HepG2 (cell line): ENCODE results near the gene ZNF700. TPM values are rescaled to one million over a fixed set of nuclear protein-coding genes. Genes with fewer than 3 reads are reported as not detected.

Source experiments
- HMGXB3 ChIP-seq: sonication (generic); formaldehyde crosslinking; IDR thresholded peaks from 2 replicates; pipeline ENCODE4 v1.4.0; 2020; ENCODE audit warnings: missing genetic modification reagents, borderline replicate concordance
- MAFK ChIP-seq, 2 experiments: IDR thresholded peaks in 1 of 2; conservative IDR thresholded peaks in 1 of 2; 2 replicates each; pipeline ENCODE4 v1.6.1; 2011; ENCODE audit warnings: improper control_type of control experiment in 2 of 2, low read length in 2 of 2
- NFE2L2 ChIP-seq: fragments of 150-350 bp; IDR thresholded peaks from 2 replicates; pipeline ENCODE4 v1.6.1; 2014; ENCODE audit warnings: low read length
- SP4 ChIP-seq: sonication (generic); formaldehyde crosslinking; IDR thresholded peaks from 2 replicates; pipeline ENCODE4 v1.8.1; 2023; ENCODE audit warnings: mild to moderate bottlenecking, missing genetic modification reagents
- ZKSCAN1 ChIP-seq: fragments of 150-350 bp; IDR thresholded peaks from 2 replicates; pipeline ENCODE4 v1.6.1; 2014; ENCODE audit warnings: low read length
- ZNF264 ChIP-seq: sonication (generic); formaldehyde crosslinking; IDR thresholded peaks from 2 replicates; pipeline ENCODE4 v1.4.0; 2020; ENCODE audit warnings: missing genetic modification reagents
- ZNF670 ChIP-seq: sonication (generic); formaldehyde crosslinking; IDR thresholded peaks from 2 replicates; pipeline ENCODE4 v1.8.0; 2022; ENCODE audit warnings: mild to moderate bottlenecking, missing genetic modification reagents, borderline replicate concordance
- ZNF749 ChIP-seq: sonication (generic); formaldehyde crosslinking; IDR thresholded peaks from 2 replicates; pipeline ENCODE4 v1.8.0; 2022; ENCODE audit warnings: mild to moderate bottlenecking, missing genetic modification reagents, moderate library complexity, borderline replicate concordance
- ZNF777 ChIP-seq: sonication (generic); formaldehyde crosslinking; IDR thresholded peaks from 2 replicates; pipeline ENCODE4 v1.4.0; 2020; ENCODE audit warnings: missing genetic modification reagents
- ZNF841 ChIP-seq: sonication (generic); formaldehyde crosslinking; IDR thresholded peaks from 2 replicates; pipeline ENCODE4 v1.8.1; 2023; ENCODE audit warnings: missing genetic modification reagents, borderline replicate concordance
- ZSCAN31 ChIP-seq: sonication (generic); formaldehyde crosslinking; IDR thresholded peaks from 2 replicates; pipeline ENCODE4 v1.5.0; 2020; ENCODE audit warnings: low read depth, mild to moderate bottlenecking, missing genetic modification reagents
- polyA plus RNA-seq, 8 experiments: library from polyadenylated mRNA; depleted of rRNA in 3 of 8; stranded (reverse) in 7 of 8; unstranded in 1 of 8; fragments of >200 nt; fragmentation: Illumina TruSeq in 4 of 8; extraction: Trizol in 4 of 8; gene quantifications; 2 replicates each; pipeline versions ENCODE4 v1.2.1 to v1.2.3, GENCODE V29; 2011 to 2016; ENCODE audit warnings: low read depth in 4 of 8, missing spikeins in 1 of 8, mixed read lengths in 1 of 8; ENCODE audit not compliant: insufficient read depth in 1 of 8
- total RNA-seq, 5 experiments: library from RNA; depleted of rRNA; stranded (reverse); fragments of >200 nt; fragmentation: Illumina TruSeq; extraction: Trizol; gene quantifications; 2 replicates each; pipeline ENCODE4 v1.2.3, GENCODE V29; 2016; ENCODE audit warnings: low read depth in 1 of 5
- TF ChIP-seq, protein P1 (sequence below): sonication (generic); formaldehyde crosslinking; IDR thresholded peaks from 2 replicates; pipeline ENCODE4 v1.4.0; 2020; ENCODE audit warnings: missing genetic modification reagents, borderline replicate concordance
- TF ChIP-seq, protein P2 (sequence below): fragments of 450-650 bp; IDR thresholded peaks from 2 replicates; pipeline ENCODE4 v1.6.1; 2017
- TF ChIP-seq, protein P3 (sequence below): sonication (generic); formaldehyde crosslinking; IDR thresholded peaks from 2 replicates; pipeline ENCODE4 v1.4.0; 2020; ENCODE audit warnings: missing genetic modification reagents

The ZNF700 gene
- total and polyA plus RNA-seq, 2 of the 13 experiments (the other 11 are each of a cell fraction or from before 2014, with no cell fraction given) = 6.0 to 12.8 TPM

GRCh38 chr19:11924886-11925650 is at the start of gene ZNF700 (continued):
- no peak; the same call in 1 of the 2 replicates for TF ChIP-seq HMGXB3 (CRISPR knock-in tag)
- TF ChIP-seq, protein P1, sequence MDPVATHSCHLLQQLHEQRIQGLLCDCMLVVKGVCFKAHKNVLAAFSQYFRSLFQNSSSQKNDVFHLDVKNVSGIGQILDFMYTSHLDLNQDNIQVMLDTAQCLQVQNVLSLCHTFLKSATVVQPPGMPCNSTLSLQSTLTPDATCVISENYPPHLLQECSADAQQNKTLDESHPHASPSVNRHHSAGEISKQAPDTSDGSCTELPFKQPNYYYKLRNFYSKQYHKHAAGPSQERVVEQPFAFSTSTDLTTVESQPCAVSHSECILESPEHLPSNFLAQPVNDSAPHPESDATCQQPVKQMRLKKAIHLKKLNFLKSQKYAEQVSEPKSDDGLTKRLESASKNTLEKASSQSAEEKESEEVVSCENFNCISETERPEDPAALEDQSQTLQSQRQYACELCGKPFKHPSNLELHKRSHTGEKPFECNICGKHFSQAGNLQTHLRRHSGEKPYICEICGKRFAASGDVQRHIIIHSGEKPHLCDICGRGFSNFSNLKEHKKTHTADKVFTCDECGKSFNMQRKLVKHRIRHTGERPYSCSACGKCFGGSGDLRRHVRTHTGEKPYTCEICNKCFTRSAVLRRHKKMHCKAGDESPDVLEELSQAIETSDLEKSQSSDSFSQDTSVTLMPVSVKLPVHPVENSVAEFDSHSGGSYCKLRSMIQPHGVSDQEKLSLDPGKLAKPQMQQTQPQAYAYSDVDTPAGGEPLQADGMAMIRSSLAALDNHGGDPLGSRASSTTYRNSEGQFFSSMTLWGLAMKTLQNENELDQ = no peak
- TF ChIP-seq ZNF777 (CRISPR knock-in tag) = no peak
- TF ChIP-seq ZNF841 (CRISPR knock-in tag) = 0 out of 2 replicates have a peak, but pooled peaks have one; percentile 85
- TF ChIP-seq ZSCAN31 (CRISPR knock-in tag) = peak; percentile 68; the same call in 1 of the 2 replicates
- TF ChIP-seq ZNF264 = no peak
- peak; percentile 90 for TF ChIP-seq SP4 (CRISPR knock-in tag)
- TF ChIP-seq ZNF749 (CRISPR knock-in tag) = peak; percentile 95
- no peak for TF ChIP-seq MAFK (conservative IDR thresholded peaks at IDR 0.05 in 1 of 2, IDR thresholded peaks at IDR 0.05 in 1 of 2; ENCODE audit: low read length in 2 of 2)
- peak; percentile 21; the same call in 1 of the 2 replicates for TF ChIP-seq ZNF670 (CRISPR knock-in tag)
- TF ChIP-seq NFE2L2 = no peak
- TF ChIP-seq, protein P2, sequence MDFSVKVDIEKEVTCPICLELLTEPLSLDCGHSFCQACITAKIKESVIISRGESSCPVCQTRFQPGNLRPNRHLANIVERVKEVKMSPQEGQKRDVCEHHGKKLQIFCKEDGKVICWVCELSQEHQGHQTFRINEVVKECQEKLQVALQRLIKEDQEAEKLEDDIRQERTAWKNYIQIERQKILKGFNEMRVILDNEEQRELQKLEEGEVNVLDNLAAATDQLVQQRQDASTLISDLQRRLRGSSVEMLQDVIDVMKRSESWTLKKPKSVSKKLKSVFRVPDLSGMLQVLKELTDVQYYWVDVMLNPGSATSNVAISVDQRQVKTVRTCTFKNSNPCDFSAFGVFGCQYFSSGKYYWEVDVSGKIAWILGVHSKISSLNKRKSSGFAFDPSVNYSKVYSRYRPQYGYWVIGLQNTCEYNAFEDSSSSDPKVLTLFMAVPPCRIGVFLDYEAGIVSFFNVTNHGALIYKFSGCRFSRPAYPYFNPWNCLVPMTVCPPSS = no peak
- TF ChIP-seq, protein P3, sequence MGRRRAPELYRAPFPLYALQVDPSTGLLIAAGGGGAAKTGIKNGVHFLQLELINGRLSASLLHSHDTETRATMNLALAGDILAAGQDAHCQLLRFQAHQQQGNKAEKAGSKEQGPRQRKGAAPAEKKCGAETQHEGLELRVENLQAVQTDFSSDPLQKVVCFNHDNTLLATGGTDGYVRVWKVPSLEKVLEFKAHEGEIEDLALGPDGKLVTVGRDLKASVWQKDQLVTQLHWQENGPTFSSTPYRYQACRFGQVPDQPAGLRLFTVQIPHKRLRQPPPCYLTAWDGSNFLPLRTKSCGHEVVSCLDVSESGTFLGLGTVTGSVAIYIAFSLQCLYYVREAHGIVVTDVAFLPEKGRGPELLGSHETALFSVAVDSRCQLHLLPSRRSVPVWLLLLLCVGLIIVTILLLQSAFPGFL (CRISPR knock-in tag) = 0 out of 2 replicates have a peak, but pooled peaks have one; percentile 56
- no peak for TF ChIP-seq ZKSCAN1
